ENCODE measurements around the gene MGAT5.

MGAT5 gene

GRCh38 chr2:134225173-134225572, 28.7 kb upstream of the MGAT5 start:
- FAIRE-seq (no peak), DNase-seq (ENCODE audit: insufficient read length, low spot score) (no peak)

GRCh38 chr2:134225841-134226240, 28.0 kb upstream of the MGAT5 start:
- peak; percentile 6 for FAIRE-seq
- TF ChIP-seq POLR2A (IDR thresholded peaks at IDR 0.05; ENCODE audit: low read depth, low read length), result no peak
- no peak for DNase-seq (ENCODE audit: insufficient read length, low spot score)

More at GRCh38 chr2:134225173-134225572, 28.7 kb upstream of the MGAT5 start:
- no peak for TF ChIP-seq POLR2A (IDR thresholded peaks at IDR 0.05; ENCODE audit: low read depth, low read length)

- DNase-seq (ENCODE audit: insufficient read length, low spot score) (no peak), FAIRE-seq (no peak)
- no peak for TF ChIP-seq POLR2A (IDR thresholded peaks at IDR 0.05; ENCODE audit: low read depth, low read length)
Observed at GRCh38 chr2:134226601-134227000, 27.3 kb upstream of the MGAT5 start.

GRCh38 chr2:134227666-134228065, 26.2 kb upstream of the MGAT5 start:
- DNase-seq (ENCODE audit: insufficient read length, low spot score), result no peak
- TF ChIP-seq POLR2A (IDR thresholded peaks at IDR 0.05; ENCODE audit: low read depth, low read length), result no peak
- no peak for FAIRE-seq

GRCh38 chr2:134228493-134228903, 25.4 kb upstream of the MGAT5 start:
- DNase-seq (ENCODE audit: insufficient read length, low spot score), result no peak
- FAIRE-seq, result no peak
- TF ChIP-seq POLR2A (IDR thresholded peaks at IDR 0.05; ENCODE audit: low read depth, low read length), result no peak

- no peak for TF ChIP-seq POLR2A (IDR thresholded peaks at IDR 0.05; ENCODE audit: low read depth, low read length)
- DNase-seq (ENCODE audit: insufficient read length, low spot score) (no peak), FAIRE-seq (no peak)
Observed at GRCh38 chr2:134229540-134229939, 24.3 kb upstream of the MGAT5 start.

- no peak for TF ChIP-seq POLR2A (IDR thresholded peaks at IDR 0.05; ENCODE audit: low read depth, low read length)
- no peak for FAIRE-seq
Observed at GRCh38 chr2:134230885-134231284, 23.0 kb upstream of the MGAT5 start.

GRCh38 chr2:134231301-134231964, 22.4 kb upstream of the MGAT5 start:
- DNase-seq (ENCODE audit: insufficient read length, low spot score), result no peak
- TF ChIP-seq POLR2A (IDR thresholded peaks at IDR 0.05; ENCODE audit: low read depth, low read length), result no peak
- FAIRE-seq, result no peak

More at GRCh38 chr2:134230885-134231284, 23.0 kb upstream of the MGAT5 start:
- DNase-seq (ENCODE audit: insufficient read length, low spot score), result no peak

GRCh38 chr2:134231965-134232340, 21.9 kb upstream of the MGAT5 start:
- TF ChIP-seq POLR2A (IDR thresholded peaks at IDR 0.05; ENCODE audit: low read depth, low read length), result no peak
- DNase-seq (ENCODE audit: insufficient read length, low spot score) (peak; percentile 31), FAIRE-seq (peak; percentile 91)

- DNase-seq (ENCODE audit: insufficient read length, low spot score) (no peak), FAIRE-seq (no peak)
- no peak for TF ChIP-seq POLR2A (IDR thresholded peaks at IDR 0.05; ENCODE audit: low read depth, low read length)
Observed at GRCh38 chr2:134232461-134232860, 21.4 kb upstream of the MGAT5 start.

GRCh38 chr2:134232868-134233727, 20.8 kb upstream of the MGAT5 start:
- TF ChIP-seq POLR2A (IDR thresholded peaks at IDR 0.05; ENCODE audit: low read depth, low read length), result no peak
- FAIRE-seq (no peak), DNase-seq (ENCODE audit: insufficient read length, low spot score) (no peak)

- no peak for TF ChIP-seq POLR2A (IDR thresholded peaks at IDR 0.05; ENCODE audit: low read depth, low read length)
- FAIRE-seq (no peak), DNase-seq (ENCODE audit: insufficient read length, low spot score) (no peak)
Observed at GRCh38 chr2:134233728-134234136, 20.1 kb upstream of the MGAT5 start.

GRCh38 chr2:134234535-134234934, 19.3 kb upstream of the MGAT5 start:
- no peak for TF ChIP-seq POLR2A (IDR thresholded peaks at IDR 0.05; ENCODE audit: low read depth, low read length)
- no peak for DNase-seq (ENCODE audit: insufficient read length, low spot score)
- FAIRE-seq, result no peak

- DNase-seq (ENCODE audit: insufficient read length, low spot score), result no peak
- no peak for TF ChIP-seq POLR2A (IDR thresholded peaks at IDR 0.05; ENCODE audit: low read depth, low read length)
- FAIRE-seq, result no peak
Observed at GRCh38 chr2:134235510-134236144, 18.2 kb upstream of the MGAT5 start.
